ENCODE data around the gene NEUROD4. TPM values are rescaled to one million over a fixed set of nuclear protein-coding genes. Genes with fewer than 3 reads are reported as not detected.

The NEUROD4 gene
- total RNA-seq, 4 donors from 2014 or later, result not detected

DNA sequence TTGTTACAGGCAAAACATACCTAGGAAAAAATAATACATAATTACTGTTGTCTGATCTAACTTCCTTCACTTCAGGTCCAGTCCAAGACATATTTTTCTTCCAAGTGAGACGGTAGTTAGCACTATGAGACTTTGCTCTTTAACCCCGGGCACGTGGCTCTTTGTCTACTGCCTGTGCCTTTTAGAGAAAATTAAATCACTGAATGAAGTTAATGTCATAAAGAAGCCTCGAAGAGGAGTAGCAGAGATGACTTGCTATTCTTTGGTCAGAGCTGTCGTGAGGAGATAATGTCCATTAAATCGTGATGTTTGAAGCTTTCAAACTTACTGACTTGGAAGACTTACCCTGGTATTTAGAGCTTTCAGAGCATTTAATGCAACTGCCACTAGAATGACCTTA is 43.9 kb upstream of the NEUROD4 start:
- no peak for TF ChIP-seq POLR2A (IDR thresholded peaks at IDR 0.05)
- H3K27ac ChIP-seq, result no peak overlapping the region
- WGBS, 2 donors, result 61 to 64% methylated on average over 6 of the region's 6 CpGs
- H3K27me3 ChIP-seq, result no peaks in the 10 kb centered on the region
- H3K36me3 ChIP-seq, result no peaks in the 10 kb centered on the region
- H3K4me1 ChIP-seq, result no peaks in the 10 kb centered on the region
- H3K9me3 ChIP-seq, result no peaks in the 10 kb centered on the region
- no peak overlapping the region for H3K4me3 ChIP-seq
- intact Hi-C loops (cut with DNase I), result no loop called here
- DNase-seq, result no peak

GRCh38 chr12:54977155-54977554 is 42.6 kb upstream of the NEUROD4 start:
- TF ChIP-seq, protein P1, sequence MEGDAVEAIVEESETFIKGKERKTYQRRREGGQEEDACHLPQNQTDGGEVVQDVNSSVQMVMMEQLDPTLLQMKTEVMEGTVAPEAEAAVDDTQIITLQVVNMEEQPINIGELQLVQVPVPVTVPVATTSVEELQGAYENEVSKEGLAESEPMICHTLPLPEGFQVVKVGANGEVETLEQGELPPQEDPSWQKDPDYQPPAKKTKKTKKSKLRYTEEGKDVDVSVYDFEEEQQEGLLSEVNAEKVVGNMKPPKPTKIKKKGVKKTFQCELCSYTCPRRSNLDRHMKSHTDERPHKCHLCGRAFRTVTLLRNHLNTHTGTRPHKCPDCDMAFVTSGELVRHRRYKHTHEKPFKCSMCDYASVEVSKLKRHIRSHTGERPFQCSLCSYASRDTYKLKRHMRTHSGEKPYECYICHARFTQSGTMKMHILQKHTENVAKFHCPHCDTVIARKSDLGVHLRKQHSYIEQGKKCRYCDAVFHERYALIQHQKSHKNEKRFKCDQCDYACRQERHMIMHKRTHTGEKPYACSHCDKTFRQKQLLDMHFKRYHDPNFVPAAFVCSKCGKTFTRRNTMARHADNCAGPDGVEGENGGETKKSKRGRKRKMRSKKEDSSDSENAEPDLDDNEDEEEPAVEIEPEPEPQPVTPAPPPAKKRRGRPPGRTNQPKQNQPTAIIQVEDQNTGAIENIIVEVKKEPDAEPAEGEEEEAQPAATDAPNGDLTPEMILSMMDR (IDR thresholded peaks at IDR 0.05), result no peak
- no peak for TF ChIP-seq POLR2A (IDR thresholded peaks at IDR 0.05)
- WGBS, 2 donors, result 36 to 39% methylated on average over 3 of the region's 3 CpGs
- DNase-seq, result no peak
- H3K4me3 ChIP-seq, result no peak overlapping the region
- no peaks in the 10 kb centered on the region for H3K36me3 ChIP-seq
- H3K27me3 ChIP-seq, result no peaks in the 10 kb centered on the region
- H3K9me3 ChIP-seq, result no peaks in the 10 kb centered on the region
- intact Hi-C loops (cut with DNase I), result no loop called here
- H3K4me1 ChIP-seq, result no peaks in the 10 kb centered on the region
- no peak overlapping the region for H3K27ac ChIP-seq

DNA sequence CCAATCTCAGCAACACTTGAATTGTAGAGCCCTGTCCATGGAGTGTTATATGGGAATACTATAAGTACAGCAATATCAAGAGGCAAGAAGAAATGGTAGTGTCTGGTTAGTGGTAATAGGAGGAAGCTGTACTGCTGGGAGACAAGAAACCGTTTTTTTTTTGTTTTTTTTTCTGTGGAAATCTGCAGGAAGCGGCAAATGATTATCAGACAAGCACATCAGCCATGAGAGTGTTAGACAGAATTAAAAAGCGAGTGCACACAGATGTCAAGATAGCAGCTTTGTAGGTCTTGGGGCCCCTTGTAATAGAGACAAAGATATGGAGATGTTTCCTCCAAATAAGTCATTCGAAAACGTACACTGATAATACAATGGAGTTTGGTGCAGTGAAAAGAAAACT is 41.9 kb upstream of the NEUROD4 start:
- Histone ChIP-seq H3K4me1 (no peaks in the 10 kb centered on the region), H3K9me3 (no peaks in the 10 kb centered on the region), H3K4me3 (no peak overlapping the region), H3K27ac (no peak overlapping the region), H3K27me3 (no peaks in the 10 kb centered on the region), H3K36me3 (no peaks in the 10 kb centered on the region)
- TF ChIP-seq POLR2A (IDR thresholded peaks at IDR 0.05), result no peak
- TF ChIP-seq, protein P1 (IDR thresholded peaks at IDR 0.05), result no peak
- intact Hi-C loops (cut with DNase I), result no loop called here
- no peak for DNase-seq
- 53 to 68% methylated on average over 5 of the region's 5 CpGs for WGBS, 2 donors

- no peak for TF ChIP-seq POLR2A (IDR thresholded peaks at IDR 0.05)
- TF ChIP-seq, protein P1 (IDR thresholded peaks at IDR 0.05), result no peak
- H3K27me3 ChIP-seq, result no peaks in the 10 kb centered on the region
- intact Hi-C loops (cut with DNase I), result no loop called here
- H3K27ac ChIP-seq, result no peak overlapping the region
- H3K9me3 ChIP-seq, result no peaks in the 10 kb centered on the region
- no peaks in the 10 kb centered on the region for H3K36me3 ChIP-seq
- no peak for DNase-seq
- 84 to 86% methylated on average over 4 of the region's 5 CpGs for WGBS, 2 donors
- H3K4me1 ChIP-seq, result no peaks in the 10 kb centered on the region
- no peak overlapping the region for H3K4me3 ChIP-seq
These were observed 39.4 kb upstream of the NEUROD4 start for GRCh38 chr12:54980341-54980740.

DNA sequence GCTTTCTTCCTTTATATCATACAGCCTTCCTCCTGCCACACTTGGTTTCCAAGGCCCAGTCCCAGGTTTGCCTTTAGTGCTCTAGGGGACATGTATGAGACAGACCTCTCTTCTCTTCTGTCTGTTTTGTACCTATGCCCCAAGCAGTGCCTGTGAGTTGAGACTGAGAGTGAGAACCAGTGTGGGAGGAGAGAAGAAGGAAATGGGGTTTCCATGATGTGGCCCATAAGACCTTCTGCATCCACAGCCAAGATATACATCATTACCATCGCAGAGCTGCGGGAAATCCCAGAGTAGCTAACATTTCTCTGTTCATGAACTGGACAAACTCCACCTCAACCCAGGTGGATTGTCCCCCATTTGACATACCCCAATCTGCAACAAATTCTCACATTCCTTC is 38.0 kb upstream of the NEUROD4 start:
- Histone ChIP-seq H3K36me3 (no peaks in the 10 kb centered on the region), H3K4me1 (no peaks in the 10 kb centered on the region), H3K27ac (no peak overlapping the region), H3K9me3 (no peaks in the 10 kb centered on the region), H3K27me3 (no peaks in the 10 kb centered on the region), H3K4me3 (no peak overlapping the region)
- TF ChIP-seq, protein P1 (IDR thresholded peaks at IDR 0.05), result no peak
- no peak for TF ChIP-seq POLR2A (IDR thresholded peaks at IDR 0.05)
- intact Hi-C loops (cut with DNase I), result no loop called here
- DNase-seq, result no peak
- WGBS, 2 donors, result 86 to 88% methylated on average over 2 of the region's 2 CpGs

DNA sequence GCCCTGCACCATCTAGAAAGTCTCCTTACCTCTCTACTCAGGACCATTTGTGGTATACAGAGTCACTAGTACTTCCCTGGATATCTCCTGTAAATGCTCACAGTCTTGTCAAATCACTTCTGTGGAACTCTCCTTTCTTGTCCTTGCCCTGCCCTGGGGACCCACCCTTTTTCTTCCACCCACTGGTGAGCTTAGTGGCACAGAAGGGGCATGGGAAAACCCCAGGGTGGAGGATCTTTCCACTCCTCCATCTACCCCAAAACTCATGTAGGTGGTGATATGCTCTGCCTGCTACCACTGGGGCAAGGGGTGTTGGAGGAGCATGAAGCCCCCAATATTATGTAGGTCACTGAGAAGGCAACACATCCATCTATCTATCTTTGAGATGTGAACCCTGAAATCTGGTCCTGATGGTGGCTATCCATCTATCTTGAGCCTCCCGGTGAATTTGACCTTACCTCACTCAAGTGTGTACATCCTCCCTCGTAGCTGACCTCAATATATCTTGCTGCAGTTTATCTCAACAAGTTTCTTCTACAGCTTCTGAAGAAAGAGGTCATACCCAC is 36.2 kb upstream of the NEUROD4 start:
- intact Hi-C loops (cut with DNase I), result no loop called here
- DNase-seq, result no peak
- no peaks in the 10 kb centered on the region for H3K36me3 ChIP-seq
- peak overlapping the region in 2 of 4 donors; percentile 20 to 31 for H3K4me3 ChIP-seq
- peak overlapping the region in 1 of 4 donors; percentile 11 for H3K27ac ChIP-seq
- WGBS, 2 donors, result 71 to 93% methylated on average over 2 of the region's 2 CpGs
- H3K9me3 ChIP-seq, result no peaks in the 10 kb centered on the region
- no peaks in the 10 kb centered on the region for H3K27me3 ChIP-seq
- TF ChIP-seq POLR2A (IDR thresholded peaks at IDR 0.05), result no peak
- TF ChIP-seq, protein P1 (IDR thresholded peaks at IDR 0.05), result no peak
- peaks cover 0 to 4% (median 0%) of the 10 kb centered on the region in 3 donors for H3K4me1 ChIP-seq

Data from esophagus squamous epithelium (tissue), 5 donors.